HCT116 (cell line): ENCODE measurements around the gene P4HB.

Experiments used
- CTCF ChIP-seq, 3 experiments: fragments of 200-600 bp in 1 of 3; sonication (generic) in 1 of 3; IDR thresholded peaks in 2 of 3; conservative IDR thresholded peaks in 1 of 3; 2 replicates each; pipeline ENCODE4 v1.5.1; 2012 to 2017; ENCODE audit warnings: low read depth in 2 of 3, low read length in 2 of 3, antibody characterized with exemption in 1 of 3, borderline replicate concordance in 1 of 3, control low read depth in 1 of 3, mild to moderate bottlenecking in 1 of 3, mixed read lengths in 1 of 3, mixed run types in 1 of 3, moderate library complexity in 1 of 3; ENCODE audit not compliant: insufficient read depth in 1 of 3
- ELF1 ChIP-seq: IDR thresholded peaks from 2 replicates; pipeline ENCODE4 v1.6.1; 2012; ENCODE audit warnings: low read depth, borderline replicate concordance
- EZH2 ChIP-seq: fragments of 200-600 bp; sonication (generic); IDR thresholded peaks from 2 replicates; pipeline ENCODE4 v1.6.1; 2017; ENCODE audit warnings: antibody characterized with exemption, mixed run types
- EZH2phosphoT487 ChIP-seq: fragments of 200-600 bp; IDR thresholded peaks from 2 replicates; pipeline ENCODE4 v1.6.1; 2018; ENCODE audit warnings: antibody characterized with exemption, borderline replicate concordance
- JUND ChIP-seq: IDR thresholded peaks from 2 replicates; pipeline ENCODE4 v1.6.1; 2012
- MAX ChIP-seq: IDR thresholded peaks from 2 replicates; pipeline ENCODE4 v1.6.1; 2012
- POLR2A ChIP-seq: IDR thresholded peaks from 2 replicates; pipeline ENCODE4 v1.7.0; 2011; ENCODE audit warnings: borderline replicate concordance; ENCODE audit not compliant: insufficient read depth, insufficient read length; ENCODE audit errors: extremely low read depth
- POLR2AphosphoS5 ChIP-seq: IDR thresholded peaks from 2 replicates; pipeline ENCODE4 v1.6.1; 2011; ENCODE audit warnings: mild to moderate bottlenecking, low read depth, low read length, moderate library complexity
- RAD21 ChIP-seq: IDR thresholded peaks from 2 replicates; pipeline ENCODE4 v1.6.1; 2012; ENCODE audit warnings: low read depth, mild to moderate bottlenecking
- SIN3A ChIP-seq: IDR thresholded peaks from 2 replicates; pipeline ENCODE4 v1.6.1; 2012; ENCODE audit warnings: low read depth
- SRF ChIP-seq: IDR thresholded peaks from 2 replicates; pipeline ENCODE4 v1.6.1; 2012; ENCODE audit warnings: low read depth
- TCF7L2 ChIP-seq: IDR thresholded peaks from 2 replicates; pipeline ENCODE4 v1.7.0; 2011; ENCODE audit warnings: borderline replicate concordance, inconsistent platforms; ENCODE audit not compliant: insufficient read depth, insufficient read length; ENCODE audit errors: extremely low read depth
- ZFX ChIP-seq: fragments of 450-650 bp; IDR thresholded peaks from 2 replicates; pipeline ENCODE4 v1.6.1; 2017

GRCh38 chr17:81909231-81909630, 48.9 kb upstream of the P4HB start:
- TF ChIP-seq POLR2A = no peak
- TF ChIP-seq CTCF (IDR thresholded peaks at IDR 0.05 in 2 of 3, conservative IDR thresholded peaks at IDR 0.05 in 1 of 3; ENCODE audit: borderline replicate concordance in 1 of 3, insufficient read depth in 1 of 3, low read depth in 2 of 3, low read length in 2 of 3) = no peak
- TF ChIP-seq RAD21 = no peak
- TF ChIP-seq TCF7L2 = no peak
- TF ChIP-seq EZH2 = no peak
- no peak for TF ChIP-seq EZH2phosphoT487
- TF ChIP-seq SIN3A = no peak
- no peak for TF ChIP-seq ZFX
- no peak for TF ChIP-seq MAX
- no peak for TF ChIP-seq SRF
- no peak for TF ChIP-seq JUND
- TF ChIP-seq ELF1 = no peak
- TF ChIP-seq POLR2AphosphoS5 = no peak
